SK-N-SH treated with all-trans-retinoic acid at 6 μM for 48 hours (cell line): ENCODE data around the gene SPEN.
"Not testable (repeated sequence)": the region's sequence is repeated elsewhere in the genome, so short reads cannot be mapped to it uniquely, and the experiment has no call there.

Experiments
- ATAC-seq: fragments of 200-7000 bp; cut with Tn5 transposase; 3 replicates; pipeline ENCODE4 v1.9.1; 2020; ENCODE audit warnings: mild to moderate bottlenecking, moderate library complexity
- BACH2 ChIP-seq: fragments of 250-450 bp; sonication (Bioruptor Pico); IDR thresholded peaks from 2 replicates; pipeline ENCODE4 v1.9.0; 2021; ENCODE audit warnings: mild to moderate bottlenecking, borderline replicate concordance
- CSDC2 ChIP-seq: fragments of 250-450 bp; sonication (Bioruptor Pico); IDR thresholded peaks from 2 replicates; pipeline ENCODE4 v1.5.0; 2020; ENCODE audit warnings: mild to moderate bottlenecking, moderate library complexity
- CSRNP3 ChIP-seq: fragments of 250-450 bp; sonication (Bioruptor Pico); IDR thresholded peaks from 2 replicates; pipeline ENCODE4 v1.5.1; 2021; ENCODE audit warnings: mild to moderate bottlenecking, moderate library complexity
- ESRRG ChIP-seq: fragments of 250-450 bp; sonication (Bioruptor Pico); IDR thresholded peaks from 2 replicates; pipeline ENCODE4 v1.6.1; 2021; ENCODE audit warnings: mild to moderate bottlenecking
- GLIS3 ChIP-seq: fragments of 250-450 bp; sonication (Bioruptor Pico); IDR thresholded peaks from 2 replicates; pipeline ENCODE4 v1.5.0; 2020; ENCODE audit warnings: mild to moderate bottlenecking, moderate library complexity
- ISL1 ChIP-seq: fragments of 250-450 bp; sonication (Bioruptor Pico); IDR thresholded peaks from 2 replicates; pipeline ENCODE4 v2.1.2; 2022; ENCODE audit warnings: mild to moderate bottlenecking, moderate library complexity
- OSR1 ChIP-seq: fragments of 250-450 bp; sonication (Bioruptor Pico); IDR thresholded peaks from 2 replicates; pipeline ENCODE4 v1.8.0; 2022; ENCODE audit warnings: moderate library complexity, mild to moderate bottlenecking, inconsistent platforms
- PATZ1 ChIP-seq: fragments of 250-450 bp; sonication (Bioruptor Pico); IDR thresholded peaks from 2 replicates; pipeline ENCODE4 v1.8.0; 2020; ENCODE audit warnings: mild to moderate bottlenecking, moderate library complexity, borderline replicate concordance
- POU6F1 ChIP-seq: fragments of 250-450 bp; sonication (Bioruptor Pico); IDR thresholded peaks from 2 replicates; pipeline ENCODE4 v1.8.0; 2021; ENCODE audit warnings: low read depth, mild to moderate bottlenecking, moderate library complexity, borderline replicate concordance
- PPARA ChIP-seq: fragments of 250-450 bp; sonication (Bioruptor Pico); IDR thresholded peaks from 2 replicates; pipeline ENCODE4 v1.5.0; 2020; ENCODE audit warnings: mild to moderate bottlenecking, borderline replicate concordance
- RARB ChIP-seq: fragments of 250-450 bp; sonication (Bioruptor Pico); IDR thresholded peaks from 2 replicates; pipeline ENCODE4 v1.8.0; 2021; ENCODE audit warnings: mild to moderate bottlenecking, moderate library complexity
- SNAI2 ChIP-seq: fragments of 250-450 bp; sonication (Bioruptor Pico); IDR thresholded peaks from 2 replicates; pipeline ENCODE4 v1.5.0; 2020; ENCODE audit warnings: mild to moderate bottlenecking, moderate library complexity
- TOX ChIP-seq: fragments of 250-450 bp; sonication (Bioruptor Pico); IDR thresholded peaks from 2 replicates; pipeline ENCODE4 v1.8.0; 2021; ENCODE audit warnings: mild to moderate bottlenecking, moderate library complexity, borderline replicate concordance
- ZC3H10 ChIP-seq: fragments of 250-450 bp; sonication (Bioruptor Pico); IDR thresholded peaks from 2 replicates; pipeline ENCODE4 v1.5.1; 2021; ENCODE audit warnings: mild to moderate bottlenecking, moderate library complexity
- ZFP3 ChIP-seq: fragments of 250-450 bp; sonication (Bioruptor Pico); IDR thresholded peaks from 2 replicates; pipeline ENCODE4 v1.5.0; 2020; ENCODE audit warnings: mild to moderate bottlenecking, moderate library complexity
- ZFP30 ChIP-seq: fragments of 450-650 bp; formaldehyde crosslinking; IDR thresholded peaks from 2 replicates; pipeline ENCODE4 v1.5.0; 2022; ENCODE audit warnings: mild to moderate bottlenecking, moderate library complexity
- ZNF565 ChIP-seq: fragments of 450-650 bp; formaldehyde crosslinking; conservative IDR thresholded peaks from 2 replicates; pipeline ENCODE4 v1.5.0; 2020; ENCODE audit warnings: low read depth, mild to moderate bottlenecking, moderate library complexity
- ZNF70 ChIP-seq: fragments of 450-650 bp; formaldehyde crosslinking; IDR thresholded peaks from 2 replicates; pipeline ENCODE4 v1.5.0; 2020; ENCODE audit warnings: mild to moderate bottlenecking, moderate library complexity
- TF ChIP-seq, protein P1 (sequence below): fragments of 250-450 bp; sonication (Bioruptor Pico); IDR thresholded peaks from 2 replicates; pipeline ENCODE4 v1.5.0; 2020; ENCODE audit warnings: mild to moderate bottlenecking, moderate library complexity

The SPEN gene

DNA sequence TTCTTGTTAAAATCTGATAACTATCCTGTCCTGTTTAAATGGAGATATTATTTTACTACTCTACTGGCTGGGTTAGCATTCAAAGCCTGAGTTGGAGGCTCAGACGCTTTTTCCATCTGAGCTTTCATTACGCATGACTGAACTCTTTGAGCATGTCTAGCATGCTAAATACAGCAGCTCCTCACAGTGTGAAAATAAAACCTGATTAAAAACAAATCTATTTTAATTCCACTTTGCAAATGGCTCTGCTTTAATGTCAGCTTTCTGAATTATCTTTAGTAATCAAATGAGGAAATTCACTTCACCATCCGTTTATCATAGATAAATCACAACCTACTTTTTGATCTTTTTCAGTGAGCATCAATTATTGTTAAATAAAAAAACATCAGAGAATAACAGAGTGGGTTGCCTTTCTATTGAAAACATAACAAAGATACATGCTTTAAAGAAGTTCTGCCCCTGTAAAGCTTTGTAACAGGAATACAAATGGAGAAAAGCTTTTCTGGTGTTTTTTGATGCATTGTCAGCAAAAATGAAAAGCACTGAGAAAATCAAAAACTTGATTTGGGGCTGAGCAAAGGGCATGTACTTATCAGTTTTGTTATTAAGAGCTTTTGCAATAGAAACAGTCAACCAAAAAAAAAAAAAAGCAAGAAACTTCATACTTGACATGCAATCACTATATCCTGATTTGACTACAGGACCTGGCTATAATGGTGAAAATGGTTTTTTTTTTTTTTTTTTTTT is 3.5 kb upstream of the SPEN start (continued):
- no peak for TF ChIP-seq CSRNP3
- TF ChIP-seq RARB (CRISPR knock-in tag) = no peak
- no peak for TF ChIP-seq PPARA
- TF ChIP-seq BACH2 (CRISPR knock-in tag) = no peak

GRCh38 chr1:15846056-15846455 is 1.5 kb upstream of the SPEN start:
- ATAC-seq = not testable (repeated sequence)

DNA sequence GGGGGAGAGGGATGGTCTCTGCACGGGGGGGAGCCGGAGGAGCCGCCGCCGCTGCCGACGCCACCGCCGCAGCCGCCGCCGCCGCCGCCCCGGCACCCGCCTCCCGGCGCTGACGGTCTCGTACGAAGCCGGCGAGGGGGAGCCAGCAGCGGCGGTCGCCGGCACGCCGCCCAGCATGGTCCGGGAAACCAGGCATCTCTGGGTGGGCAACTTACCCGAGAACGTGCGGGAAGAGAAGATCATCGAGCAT is 311 bp downstream of the SPEN start:
- TF ChIP-seq BACH2 (CRISPR knock-in tag) (no peak), CSDC2 (no peak), ZNF565 (no peak), ISL1 (CRISPR knock-in tag) (no peak), GLIS3 (CRISPR knock-in tag) (no peak), SNAI2 (CRISPR knock-in tag) (no peak), TOX (CRISPR knock-in tag) (no peak), ZC3H10 (CRISPR knock-in tag) (no peak), PATZ1 (CRISPR knock-in tag) (no peak), ESRRG (CRISPR knock-in tag) (no peak), OSR1 (CRISPR knock-in tag) (no peak), POU6F1 (CRISPR knock-in tag) (no peak), ZFP3 (CRISPR knock-in tag) (no peak), RARB (CRISPR knock-in tag) (no peak)
- TF ChIP-seq, protein P1, sequence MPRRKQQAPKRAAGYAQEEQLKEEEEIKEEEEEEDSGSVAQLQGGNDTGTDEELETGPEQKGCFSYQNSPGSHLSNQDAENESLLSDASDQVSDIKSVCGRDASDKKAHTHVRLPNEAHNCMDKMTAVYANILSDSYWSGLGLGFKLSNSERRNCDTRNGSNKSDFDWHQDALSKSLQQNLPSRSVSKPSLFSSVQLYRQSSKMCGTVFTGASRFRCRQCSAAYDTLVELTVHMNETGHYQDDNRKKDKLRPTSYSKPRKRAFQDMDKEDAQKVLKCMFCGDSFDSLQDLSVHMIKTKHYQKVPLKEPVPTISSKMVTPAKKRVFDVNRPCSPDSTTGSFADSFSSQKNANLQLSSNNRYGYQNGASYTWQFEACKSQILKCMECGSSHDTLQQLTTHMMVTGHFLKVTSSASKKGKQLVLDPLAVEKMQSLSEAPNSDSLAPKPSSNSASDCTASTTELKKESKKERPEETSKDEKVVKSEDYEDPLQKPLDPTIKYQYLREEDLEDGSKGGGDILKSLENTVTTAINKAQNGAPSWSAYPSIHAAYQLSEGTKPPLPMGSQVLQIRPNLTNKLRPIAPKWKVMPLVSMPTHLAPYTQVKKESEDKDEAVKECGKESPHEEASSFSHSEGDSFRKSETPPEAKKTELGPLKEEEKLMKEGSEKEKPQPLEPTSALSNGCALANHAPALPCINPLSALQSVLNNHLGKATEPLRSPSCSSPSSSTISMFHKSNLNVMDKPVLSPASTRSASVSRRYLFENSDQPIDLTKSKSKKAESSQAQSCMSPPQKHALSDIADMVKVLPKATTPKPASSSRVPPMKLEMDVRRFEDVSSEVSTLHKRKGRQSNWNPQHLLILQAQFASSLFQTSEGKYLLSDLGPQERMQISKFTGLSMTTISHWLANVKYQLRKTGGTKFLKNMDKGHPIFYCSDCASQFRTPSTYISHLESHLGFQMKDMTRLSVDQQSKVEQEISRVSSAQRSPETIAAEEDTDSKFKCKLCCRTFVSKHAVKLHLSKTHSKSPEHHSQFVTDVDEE (CRISPR knock-in tag) = no peak
- no peak for ATAC-seq

DNA sequence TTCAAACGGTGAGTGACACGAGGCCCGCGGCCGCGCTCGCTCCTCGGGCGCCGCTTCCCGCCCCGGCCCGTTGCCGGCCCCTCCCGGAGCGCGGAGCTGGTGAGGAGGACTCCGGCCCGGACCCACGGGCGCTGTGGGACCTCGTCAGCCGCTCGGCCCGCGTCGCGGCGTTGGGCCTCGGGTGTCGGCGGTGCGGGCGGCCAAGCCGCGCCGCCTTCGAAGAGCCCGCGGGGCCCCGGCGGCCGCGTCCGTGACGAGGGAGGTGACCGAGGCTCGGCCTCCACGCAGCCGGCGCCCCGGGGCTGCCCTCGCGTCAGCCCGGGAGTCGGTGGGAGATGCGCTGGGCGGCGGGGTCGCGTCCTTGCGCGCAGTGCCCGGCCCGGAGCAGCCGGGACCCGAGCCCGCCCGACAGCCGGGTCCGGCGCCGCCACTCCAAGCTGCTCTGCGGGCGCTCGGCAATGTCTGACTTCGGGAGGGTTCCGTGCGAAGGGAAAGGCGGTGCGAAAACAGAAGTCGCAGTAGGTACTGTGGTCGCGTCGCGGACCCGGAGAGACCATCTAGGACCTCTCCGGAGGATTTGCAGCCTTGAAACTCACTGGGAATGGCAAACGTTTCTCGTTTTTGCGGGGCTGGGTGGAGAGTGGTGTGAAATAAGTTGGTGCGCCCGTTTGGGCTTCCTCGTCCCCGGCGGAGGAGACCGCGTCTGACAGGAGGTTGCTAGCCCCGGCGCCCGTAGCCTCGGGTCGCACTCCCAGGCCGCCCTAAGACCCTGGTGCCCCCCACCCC is 829 bp downstream of the SPEN start:
- TF ChIP-seq ZC3H10 (CRISPR knock-in tag) (no peak), BACH2 (CRISPR knock-in tag) (no peak), ZNF70 (no peak), ESRRG (CRISPR knock-in tag) (no peak), PATZ1 (CRISPR knock-in tag) (no peak), GLIS3 (CRISPR knock-in tag) (no peak), SNAI2 (CRISPR knock-in tag) (no peak), ZFP30 (no peak)
- peak; percentile 6; the same call in 2 of the 3 replicates for ATAC-seq
